Upper lobe of left lung (tissue), 6 donors: Measurements from ENCODE around the gene MAP2. TPM values are rescaled to one million over a fixed set of nuclear protein-coding genes. Genes with fewer than 3 reads are reported as not detected.

Experiments used
- ATAC-seq, 2 donors: fragments of 200-7000 bp; cut with Tn5 transposase; one replicate each; pipeline ENCODE4 v1.9.1; 2022; ENCODE audit warnings: mild to moderate bottlenecking in 2 of 2, moderate library complexity in 2 of 2; ENCODE audit not compliant: low FRiP score in 2 of 2
- DNase-seq, 2 donors: peaks; one replicate each; pipeline ENCODE4 v3.0.0-alpha.2; 2019 to 2020
- H3K27ac ChIP-seq, 4 donors: fragments of 200-600 bp; sonication (generic); one replicate each; pipeline ENCODE4 v1.5.1; 2016 to 2019
- H3K27me3 ChIP-seq, 4 donors: fragments of 200-600 bp; sonication (generic); one replicate each; pipeline ENCODE4 v1.5.1; 2017 to 2019
- H3K36me3 ChIP-seq, 4 donors: fragments of 200-600 bp; sonication (generic); one replicate each; pipeline ENCODE4 v1.5.1; 2016 to 2019
- H3K4me1 ChIP-seq, 4 donors: fragments of 200-600 bp; sonication (generic); one replicate each; pipeline ENCODE4 v1.5.1; 2018 to 2019
- H3K4me3 ChIP-seq, 4 donors: fragments of 200-600 bp; sonication (generic); one replicate each; pipeline ENCODE4 v1.5.1; 2017 to 2019; ENCODE audit warnings: mild to moderate bottlenecking in 2 of 4, moderate library complexity in 1 of 4
- H3K9me3 ChIP-seq, 4 donors: fragments of 200-600 bp; sonication (generic); one replicate each; pipeline ENCODE4 v1.5.1; 2018 to 2019
- CTCF ChIP-seq, 6 experiments: fragments of 450-650 bp in 4 of 6; fragments of 200-600 bp in 2 of 6; sonication (generic) in 2 of 6; IDR thresholded peaks; one replicate each; pipeline ENCODE4 v1.5.1; 2016 to 2019; ENCODE audit warnings: antibody characterized with exemption in 6 of 6
- EP300 ChIP-seq, 4 donors: sonication (generic); formaldehyde crosslinking; IDR thresholded peaks; one replicate each; pipeline ENCODE4 v1.5.1; 2017; ENCODE audit warnings: antibody characterized with exemption in 4 of 4, control low read depth in 2 of 4
- POLR2A ChIP-seq, 4 donors: fragments of 450-650 bp; IDR thresholded peaks; one replicate each; pipeline ENCODE4 v1.5.1; 2016 to 2017; ENCODE audit warnings: antibody characterized with exemption in 4 of 4, mild to moderate bottlenecking in 2 of 4
- POLR2AphosphoS5 ChIP-seq, 2 donors: sonication (generic); formaldehyde crosslinking; IDR thresholded peaks; one replicate each; pipeline ENCODE4 v1.5.1; 2017; ENCODE audit warnings: antibody characterized with exemption in 2 of 2
- whole genome bisulfite sequencing, 2 donors: methylation state at CpG; one replicate each; pipeline ENCODE4 v1.1.5; 2017 to 2018; 5-methylcytosine and 5-hydroxymethylcytosine counted together
- total RNA-seq, 6 donors: library from RNA; depleted of rRNA in 4 of 6; stranded (reverse); fragments of >200 nt in 4 of 6; gene quantifications; one replicate each; pipeline versions ENCODE4 v1.1.0 to v1.2.1, GENCODE V29; 2016 to 2021
- donor health status: DM: no; HTN: no; CAD: no; lungs with moderate emphysema.
- donor health status: DM: no; HTN: yes; CAD: no; lungs with severe emphysema.

MAP2 gene
- total RNA-seq, 6 donors from 2014 or later: 25.2 to 121 (median 58.7) TPM

- 30 to 37% methylated on average over 1 of the region's 1 CpG for WGBS, 2 donors
- no peaks in the 10 kb centered on the region for H3K27me3 ChIP-seq
- no peak for TF ChIP-seq CTCF (IDR thresholded peaks at IDR 0.05)
- no peak for TF ChIP-seq EP300 (IDR thresholded peaks at IDR 0.05)
- TF ChIP-seq POLR2AphosphoS5 (IDR thresholded peaks at IDR 0.05): no peak
- TF ChIP-seq POLR2A (IDR thresholded peaks at IDR 0.05): no peak
- no peak overlapping the region for H3K27ac ChIP-seq
- no peak overlapping the region for H3K4me3 ChIP-seq
- DNase-seq (no peak), ATAC-seq (no peak)
- no peaks in the 10 kb centered on the region for H3K36me3 ChIP-seq
- H3K9me3 ChIP-seq: no peaks in the 10 kb centered on the region
- H3K4me1 ChIP-seq: no peaks in the 10 kb centered on the region
Observed at GRCh38 chr2:209390839-209391238, 33.0 kb upstream of the MAP2 start.

GRCh38 chr2:209391776-209392401 lies 32.0 kb upstream of the MAP2 start:
- no peak for ATAC-seq
- H3K27me3 ChIP-seq: no peaks in the 10 kb centered on the region
- H3K27ac ChIP-seq: no peak overlapping the region
- no peaks in the 10 kb centered on the region for H3K36me3 ChIP-seq
- no peak for DNase-seq
- H3K4me3 ChIP-seq: no peak overlapping the region
- TF ChIP-seq POLR2A (IDR thresholded peaks at IDR 0.05) (no peak), POLR2AphosphoS5 (IDR thresholded peaks at IDR 0.05) (no peak), CTCF (IDR thresholded peaks at IDR 0.05) (no peak), EP300 (IDR thresholded peaks at IDR 0.05) (no peak)
- no peaks in the 10 kb centered on the region for H3K9me3 ChIP-seq
- H3K4me1 ChIP-seq: no peaks in the 10 kb centered on the region
- 55 to 57% methylated on average over 3 of the region's 3 CpGs for WGBS, 2 donors

GRCh38 chr2:209395229-209395628 lies 28.6 kb upstream of the MAP2 start:
- no peak overlapping the region for H3K27ac ChIP-seq
- WGBS, 2 donors: 79 to 95% methylated on average over 1 of the region's 1 CpG
- no peak for DNase-seq
- H3K36me3 ChIP-seq: no peaks in the 10 kb centered on the region
- TF ChIP-seq POLR2A (IDR thresholded peaks at IDR 0.05) (no peak), CTCF (IDR thresholded peaks at IDR 0.05) (no peak), POLR2AphosphoS5 (IDR thresholded peaks at IDR 0.05) (no peak), EP300 (IDR thresholded peaks at IDR 0.05) (no peak)
- no peak overlapping the region for H3K4me3 ChIP-seq
- H3K27me3 ChIP-seq: no peaks in the 10 kb centered on the region
- H3K9me3 ChIP-seq: no peaks in the 10 kb centered on the region
- ATAC-seq: no peak
- no peaks in the 10 kb centered on the region for H3K4me1 ChIP-seq

DNA sequence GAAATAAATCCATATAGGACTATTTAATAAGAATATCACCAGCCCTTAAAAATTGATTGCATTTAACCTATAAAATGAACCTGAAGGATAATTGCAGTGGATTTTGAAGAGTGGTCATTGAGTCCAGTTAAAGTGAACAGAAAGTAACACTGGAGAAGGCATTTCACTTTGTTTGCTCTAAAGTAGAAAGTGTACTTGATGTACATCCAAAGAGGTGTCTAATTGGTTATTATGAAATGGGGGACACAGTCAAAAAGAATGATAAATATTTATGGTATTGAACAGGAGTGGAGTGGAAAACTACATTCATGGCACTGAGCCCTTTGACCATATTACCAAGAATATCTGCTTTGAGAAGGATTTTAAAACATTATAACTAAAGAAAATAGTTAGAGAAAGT lies 28.2 kb upstream of the MAP2 start:
- DNase-seq (no peak), ATAC-seq (no peak)
- Histone ChIP-seq H3K27ac (no peak overlapping the region), H3K4me1 (no peaks in the 10 kb centered on the region), H3K27me3 (no peaks in the 10 kb centered on the region), H3K36me3 (no peaks in the 10 kb centered on the region), H3K9me3 (no peaks in the 10 kb centered on the region), H3K4me3 (no peak overlapping the region)
- TF ChIP-seq POLR2A (IDR thresholded peaks at IDR 0.05) (no peak), POLR2AphosphoS5 (IDR thresholded peaks at IDR 0.05) (no peak), EP300 (IDR thresholded peaks at IDR 0.05) (no peak), CTCF (IDR thresholded peaks at IDR 0.05) (no peak)

- Histone ChIP-seq H3K4me3 (no peak overlapping the region), H3K4me1 (no peaks in the 10 kb centered on the region), H3K36me3 (no peaks in the 10 kb centered on the region), H3K27me3 (no peaks in the 10 kb centered on the region), H3K9me3 (no peaks in the 10 kb centered on the region), H3K27ac (no peak overlapping the region)
- no peak for TF ChIP-seq POLR2A (IDR thresholded peaks at IDR 0.05)
- no peak for ATAC-seq
- DNase-seq: no peak
- 67 to 68% methylated on average over 2 of the region's 2 CpGs for WGBS, 2 donors
Observed at GRCh38 chr2:209398463-209398862, 25.4 kb upstream of the MAP2 start.
